ENCODE results near the gene ABCB10.
"Not testable (repeated sequence)": the region's sequence is repeated elsewhere in the genome, so short reads cannot be mapped to it uniquely, and the experiment has no call there.

ABCB10 gene

DNA sequence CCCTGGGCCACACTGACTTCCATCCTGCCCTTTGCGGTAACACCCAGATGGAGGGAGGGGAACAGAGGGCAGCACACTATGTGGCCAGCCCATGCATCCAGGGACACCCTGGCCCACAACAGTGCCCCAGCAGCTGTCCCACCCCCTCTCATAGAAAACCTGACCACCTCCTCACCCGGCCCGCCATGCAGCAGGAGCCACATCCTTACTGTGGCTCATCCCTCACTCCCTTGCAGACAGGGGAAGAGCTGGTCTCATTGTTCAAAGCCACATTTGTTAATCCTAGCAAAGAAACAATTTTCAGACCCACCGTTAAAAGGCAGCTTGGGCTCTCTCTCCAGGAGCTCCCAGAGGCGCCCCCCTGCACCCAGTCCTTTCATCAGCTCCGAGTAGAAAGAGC lies 27.2 kb downstream of the ABCB10 start:
- DNase-seq = no peak

DNA sequence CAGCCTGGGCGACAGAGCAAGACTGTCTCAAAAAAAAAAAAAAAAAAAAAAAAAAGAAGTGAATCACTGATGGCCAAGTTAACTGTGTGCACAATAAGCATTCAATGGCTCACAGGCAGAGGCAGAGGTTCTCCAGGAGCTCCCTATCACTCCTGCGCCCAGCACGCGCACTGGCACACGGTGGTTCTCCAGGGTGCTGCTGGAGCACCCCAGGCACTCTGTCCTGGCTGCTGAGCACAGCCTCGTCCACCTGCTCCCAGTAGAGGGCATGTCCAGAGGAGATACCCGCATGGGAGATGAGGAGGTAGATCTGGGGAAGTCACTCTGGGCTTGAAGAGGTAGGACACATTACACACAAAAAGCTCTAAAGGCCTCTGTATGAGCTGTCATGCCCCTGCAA lies 28.9 kb downstream of the ABCB10 start:
- no peak for DNase-seq

DNA sequence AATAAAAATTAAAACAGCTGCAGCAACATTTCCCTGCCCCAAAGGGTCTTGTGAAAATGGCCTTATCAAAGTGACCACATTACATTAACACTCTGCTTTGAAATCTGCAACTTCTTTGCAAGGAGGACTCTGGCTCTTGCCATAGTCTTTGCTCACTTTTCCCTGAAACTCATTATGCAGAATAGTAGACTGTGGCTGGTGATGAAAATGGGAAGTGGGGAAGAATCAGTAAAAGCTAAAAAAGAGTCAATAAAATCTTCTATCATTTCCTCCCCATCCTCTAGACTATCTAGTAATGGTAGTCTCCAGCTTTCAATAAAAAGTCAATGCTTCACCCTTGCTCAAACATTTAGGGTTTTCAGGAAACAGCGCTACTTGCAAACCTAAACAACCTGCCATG lies 31.8 kb downstream of the ABCB10 start:
- no peak for DNase-seq

DNA sequence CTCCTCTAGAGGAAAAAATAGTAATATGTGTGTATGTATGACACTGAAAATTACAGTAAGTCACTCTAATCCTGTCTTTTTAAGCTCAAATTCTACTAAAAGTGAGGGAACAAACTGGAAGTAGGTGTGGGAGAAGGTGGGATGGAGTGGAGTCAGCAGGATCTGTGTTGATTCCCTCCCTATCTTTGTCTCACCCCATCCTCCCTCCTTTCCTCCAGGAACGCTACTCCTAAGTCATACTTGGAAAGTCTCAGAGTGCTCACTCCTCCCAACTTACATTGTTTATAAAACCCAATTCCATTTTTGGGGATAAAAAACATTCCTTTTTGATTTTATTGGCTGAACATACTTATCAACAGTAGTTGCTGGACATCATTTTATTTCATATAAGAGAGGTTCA lies 35.5 kb downstream of the ABCB10 start:
- DNase-seq = no peak

DNA sequence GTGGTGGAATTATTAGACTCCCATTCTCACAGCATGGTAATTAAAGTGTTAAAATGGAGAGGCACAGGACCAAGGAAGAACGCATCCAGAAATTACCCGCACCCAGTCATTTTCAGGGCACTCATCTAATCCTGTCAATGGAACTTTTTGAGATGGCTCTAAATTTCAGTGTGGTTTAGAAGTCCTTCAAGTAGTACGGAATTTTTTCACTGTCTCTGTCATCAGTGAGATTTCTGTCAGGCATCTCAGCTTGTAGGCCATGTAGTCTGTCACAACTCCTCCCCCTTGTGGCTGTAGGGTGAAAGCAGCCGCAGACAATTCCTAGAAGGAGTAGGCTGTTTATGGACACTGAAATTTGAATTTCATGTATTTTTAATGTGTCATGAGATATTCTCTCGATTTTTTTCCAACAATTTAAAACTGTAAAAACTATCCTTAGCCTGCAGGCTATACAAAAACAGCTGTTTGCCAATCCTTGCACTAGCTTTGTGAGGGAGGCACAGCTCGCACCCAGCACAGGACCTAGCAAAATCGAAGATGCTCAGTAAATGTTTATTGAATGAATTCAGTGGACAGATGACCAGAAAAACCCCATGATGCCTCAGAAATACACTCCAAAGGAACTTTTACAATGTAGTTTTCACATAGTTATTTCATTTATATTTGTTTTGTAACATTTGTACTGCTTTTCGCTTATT lies 43.8 kb downstream of the ABCB10 start:
- DNase-seq = peak; percentile 5

DNA sequence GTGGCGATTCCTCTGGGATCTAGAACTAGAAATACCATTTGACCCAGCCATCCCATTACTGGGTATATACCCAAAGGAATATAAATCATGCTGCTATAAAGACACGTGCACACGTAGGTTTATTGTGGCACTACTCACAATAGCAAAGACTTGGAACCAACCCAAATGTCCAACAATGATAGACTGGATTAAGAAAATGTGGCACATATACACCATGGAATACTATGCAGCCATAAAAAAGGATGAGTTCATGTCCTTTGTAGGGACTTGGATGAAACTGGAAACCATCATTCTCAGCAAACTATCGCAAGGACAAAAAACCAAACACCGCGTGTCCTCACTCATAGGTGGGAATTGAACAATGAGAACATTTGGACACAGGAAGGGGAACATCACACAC lies 46.9 kb downstream of the ABCB10 start:
- not testable (repeated sequence) for DNase-seq

DNA sequence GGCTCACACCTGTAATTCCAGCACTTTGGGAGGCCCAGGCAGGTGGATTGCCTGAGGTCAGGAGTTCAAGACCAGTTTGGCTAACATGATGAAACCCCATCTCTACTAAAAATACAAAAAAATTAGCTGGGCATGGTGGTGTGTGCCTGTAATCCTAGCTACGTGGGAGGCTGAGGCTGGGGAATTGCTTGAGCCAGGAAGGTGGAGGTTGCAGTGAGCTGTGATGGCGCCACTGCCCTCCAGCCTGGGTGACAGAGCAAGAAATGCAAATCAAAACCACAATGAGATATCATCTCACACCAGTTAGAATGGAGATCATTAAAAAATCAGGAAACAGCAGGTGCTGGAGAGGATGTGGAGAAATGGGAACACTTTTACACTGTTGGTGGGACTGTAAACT lies 47.3 kb downstream of the ABCB10 start:
- not testable (repeated sequence) for DNase-seq

DNA sequence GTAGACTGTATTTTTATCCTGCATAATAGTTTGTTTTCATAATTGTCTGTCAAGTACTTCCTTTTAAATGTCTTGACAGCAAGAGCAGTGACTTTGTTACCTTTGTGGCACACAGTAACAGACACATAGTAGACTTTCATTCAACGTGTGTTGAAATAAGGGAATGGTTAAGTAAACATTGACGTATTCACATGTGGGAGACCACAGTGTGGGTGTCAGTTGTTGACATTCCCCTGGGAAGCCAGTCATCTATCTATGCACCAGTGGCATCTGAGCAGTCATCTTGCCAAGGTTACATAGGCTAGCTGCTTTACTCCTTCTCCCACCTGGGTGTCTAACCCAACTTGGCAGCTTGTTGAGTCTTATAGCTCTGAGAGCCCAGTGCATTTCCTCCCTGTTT lies 48.9 kb downstream of the ABCB10 start:
- no peak for DNase-seq

DNA sequence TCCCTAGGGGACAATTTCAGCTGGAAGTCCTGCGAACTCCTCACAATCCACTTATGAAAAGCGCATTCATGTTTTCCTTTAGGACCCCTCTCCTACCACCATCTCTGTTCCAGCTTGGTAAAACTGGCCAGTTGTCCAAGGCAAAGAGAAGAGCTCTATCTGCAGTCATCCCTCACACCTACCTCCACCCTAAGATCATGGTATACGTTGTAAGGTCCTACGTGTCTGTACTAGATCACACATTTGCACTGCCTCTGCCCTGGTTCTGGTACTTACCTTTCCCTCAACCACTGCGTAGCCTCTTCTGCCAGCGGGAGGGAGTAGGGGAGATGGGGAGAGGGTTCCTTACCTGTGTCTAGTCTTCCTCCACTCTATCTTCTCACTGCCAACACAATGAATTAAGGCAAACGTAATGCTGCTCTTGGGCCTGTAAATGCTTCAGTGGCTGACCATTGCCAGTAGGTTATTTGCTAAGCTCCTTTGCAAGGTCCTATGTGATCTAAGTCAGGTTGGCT lies 49.6 kb downstream of the ABCB10 start:
- no peak for DNase-seq

DNA sequence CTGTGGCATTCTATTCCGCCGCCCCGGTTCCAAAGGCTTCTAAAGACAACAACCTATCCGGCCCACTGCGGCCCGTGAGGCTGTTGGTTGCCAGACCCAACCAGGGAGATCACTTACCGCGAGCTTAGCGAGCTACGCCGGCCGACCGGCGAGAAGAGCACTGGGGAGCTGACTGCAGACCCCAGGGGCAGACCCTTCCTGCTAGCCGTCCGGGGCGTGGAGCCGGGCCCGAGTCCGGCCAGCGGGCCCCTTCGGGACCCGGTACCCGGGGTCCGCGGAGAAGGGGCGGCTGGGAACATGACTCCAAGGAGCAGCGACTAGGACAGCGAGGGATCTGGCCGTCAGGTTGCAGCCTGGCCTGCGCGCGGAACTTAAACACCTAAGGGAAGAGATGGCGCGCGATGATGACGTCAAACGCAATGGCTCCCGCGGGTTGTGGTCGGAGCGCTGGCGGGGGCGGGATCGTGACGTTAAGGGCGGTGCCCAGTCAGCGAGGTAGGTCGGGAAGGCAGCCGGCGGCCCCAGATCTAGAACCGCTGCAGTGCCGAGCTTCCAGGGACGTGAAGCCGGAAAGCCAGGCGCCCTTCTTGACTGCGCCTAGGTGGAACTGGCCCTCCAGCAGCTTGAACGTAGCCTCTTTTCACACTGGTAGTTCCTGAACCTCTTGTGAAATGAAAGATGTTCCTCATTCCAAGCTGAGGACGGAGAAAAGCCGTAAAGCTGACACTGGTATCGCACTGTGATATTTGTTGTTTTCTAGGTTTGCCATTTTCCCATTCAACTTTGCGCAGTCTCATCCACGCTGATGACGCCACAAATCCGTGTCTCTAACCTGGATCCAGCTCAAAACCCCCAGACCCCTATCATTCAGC lies 50.3 kb downstream of the ABCB10 start, which contains the start of gene NUP133:
Gene NUP133 (minus strand): TSS at position 391 of the 872 bp plus-strand sequence. CDS start 92 bp downstream, at position 299.
- DNase-seq = peak; percentile 98

DNA sequence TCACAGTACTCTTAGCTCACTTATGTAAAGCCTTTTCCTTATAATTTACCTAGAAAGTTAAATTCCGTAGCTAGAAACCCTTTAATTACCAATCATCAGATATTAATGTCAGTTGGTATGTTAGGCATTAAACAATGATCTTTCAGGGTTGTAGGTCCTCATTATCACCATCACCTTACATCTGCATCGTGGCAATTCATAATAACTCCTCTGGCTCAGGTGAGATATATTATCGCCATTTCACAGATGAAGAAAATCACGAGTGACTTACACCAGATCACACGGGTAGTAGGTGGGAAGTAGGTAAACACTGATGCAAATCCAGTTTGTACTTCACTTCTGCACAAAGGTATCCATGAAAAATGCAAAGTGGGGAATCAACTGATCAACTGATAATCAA lies 51.0 kb downstream of the ABCB10 start:
- DNase-seq = no peak

DNA sequence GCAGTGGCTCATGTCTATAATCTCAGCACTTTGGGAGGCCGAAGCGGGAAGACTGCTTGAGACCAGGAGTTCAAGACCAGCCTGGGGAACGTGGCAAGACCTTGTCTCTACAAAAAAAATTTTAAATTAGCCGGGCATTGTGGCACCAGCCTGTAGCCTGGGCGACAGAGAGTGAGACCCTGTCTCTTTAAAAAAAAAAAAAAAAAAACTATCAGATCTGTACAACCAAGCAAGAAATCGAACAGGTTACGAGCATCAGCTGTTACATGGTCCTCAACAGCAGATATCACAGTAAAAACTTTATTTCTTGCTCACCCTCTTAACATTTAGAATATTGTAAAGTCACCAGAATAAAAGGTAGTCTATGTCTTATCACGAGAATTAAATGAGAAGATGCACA lies 51.9 kb downstream of the ABCB10 start:
- DNase-seq = no peak

DNA sequence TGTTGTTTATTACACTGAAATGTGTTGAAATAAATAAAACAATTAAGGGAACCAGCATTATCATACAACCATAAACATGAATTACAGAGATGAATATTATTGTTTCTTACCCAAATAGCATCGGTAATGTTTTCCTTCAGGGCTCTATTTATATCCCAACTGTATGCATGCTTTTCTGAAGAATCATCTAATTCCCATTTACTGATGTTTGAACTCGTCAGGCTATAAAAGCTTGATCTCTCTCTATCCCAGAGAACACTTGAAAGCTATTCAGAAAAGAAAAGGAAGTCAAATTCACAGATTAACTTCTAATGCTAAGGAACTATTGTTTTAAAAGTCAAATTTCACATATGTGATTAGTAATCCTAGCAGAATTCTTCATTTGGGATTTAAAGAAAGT lies 62.7 kb downstream of the ABCB10 start:
- DNase-seq = no peak

DNA sequence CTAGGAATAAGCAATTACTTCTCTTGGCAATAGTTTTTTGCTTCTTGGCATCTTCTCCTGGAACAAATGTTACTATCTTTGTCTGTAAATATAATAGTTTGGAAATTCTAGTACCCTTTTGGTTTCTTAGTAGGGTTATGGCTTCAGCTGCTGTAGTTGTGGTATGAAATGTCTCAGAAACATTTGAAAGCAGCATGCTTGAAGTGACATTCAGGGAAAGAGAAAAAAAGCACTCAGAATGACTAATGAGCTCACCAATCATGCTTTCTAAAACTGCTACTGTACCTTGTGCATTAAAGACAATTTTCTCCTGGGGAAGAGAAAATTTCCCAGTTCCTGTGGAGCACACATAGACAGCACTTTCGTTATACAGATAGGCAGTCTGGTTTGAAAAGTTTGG lies 71.3 kb downstream of the ABCB10 start:
- DNase-seq = no peak

DNA sequence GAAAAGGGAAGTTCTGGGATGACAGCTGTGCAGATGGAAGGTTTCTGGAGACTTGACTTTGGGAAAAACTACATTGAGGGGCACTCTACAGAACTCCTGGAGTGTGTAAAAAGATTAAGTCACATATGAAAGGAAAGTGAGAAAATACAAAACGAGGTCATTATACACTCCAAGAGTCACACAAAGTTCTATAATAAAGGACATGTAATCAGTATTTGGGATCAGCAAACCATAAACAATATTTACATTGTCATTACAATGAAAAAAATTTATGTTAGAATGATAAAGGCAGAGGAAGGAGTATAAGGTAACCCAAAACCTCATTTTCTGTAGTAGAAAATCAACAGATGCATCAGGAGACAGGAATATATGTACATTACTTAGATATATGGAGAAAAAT lies 73.2 kb downstream of the ABCB10 start:
- no peak for DNase-seq

DNA sequence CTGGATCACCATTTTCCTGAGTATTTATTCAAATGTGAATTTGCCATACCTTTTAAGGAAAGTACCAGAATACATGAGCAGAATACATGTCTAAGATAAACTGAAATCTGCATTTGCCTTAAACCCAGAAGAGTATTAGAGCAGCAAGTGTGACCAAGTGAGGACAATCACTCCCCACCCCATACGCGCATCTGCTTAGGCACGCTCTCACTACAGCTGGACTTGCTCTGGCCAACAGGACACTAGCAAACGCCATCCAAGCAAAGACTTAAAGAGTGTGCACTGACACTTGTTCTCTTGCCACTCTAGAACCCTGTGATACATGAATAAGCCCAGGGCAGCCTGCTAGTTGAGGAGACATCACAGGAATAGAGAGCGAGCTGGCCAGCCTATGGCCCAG lies 76.0 kb downstream of the ABCB10 start:
- DNase-seq = no peak

DNA sequence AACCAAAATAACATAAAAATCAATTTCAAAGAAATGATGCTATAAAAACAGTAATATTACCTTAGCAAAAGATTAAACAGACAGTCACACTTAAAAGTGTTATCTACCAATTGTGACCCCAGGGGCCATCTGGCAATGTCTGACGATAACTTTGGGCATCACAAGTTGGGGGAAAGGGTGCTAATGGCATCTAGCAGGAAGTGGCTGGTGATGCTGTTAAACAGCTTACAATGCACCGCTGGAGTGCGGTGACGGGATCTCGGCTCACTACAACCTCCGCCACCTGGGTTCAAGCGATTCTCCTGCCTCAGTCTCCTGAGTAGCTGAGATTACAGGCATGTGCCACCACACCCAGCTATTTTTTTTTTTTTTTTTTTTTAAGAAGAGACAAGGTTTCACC lies 78.0 kb downstream of the ABCB10 start:
- no peak for DNase-seq

DNA sequence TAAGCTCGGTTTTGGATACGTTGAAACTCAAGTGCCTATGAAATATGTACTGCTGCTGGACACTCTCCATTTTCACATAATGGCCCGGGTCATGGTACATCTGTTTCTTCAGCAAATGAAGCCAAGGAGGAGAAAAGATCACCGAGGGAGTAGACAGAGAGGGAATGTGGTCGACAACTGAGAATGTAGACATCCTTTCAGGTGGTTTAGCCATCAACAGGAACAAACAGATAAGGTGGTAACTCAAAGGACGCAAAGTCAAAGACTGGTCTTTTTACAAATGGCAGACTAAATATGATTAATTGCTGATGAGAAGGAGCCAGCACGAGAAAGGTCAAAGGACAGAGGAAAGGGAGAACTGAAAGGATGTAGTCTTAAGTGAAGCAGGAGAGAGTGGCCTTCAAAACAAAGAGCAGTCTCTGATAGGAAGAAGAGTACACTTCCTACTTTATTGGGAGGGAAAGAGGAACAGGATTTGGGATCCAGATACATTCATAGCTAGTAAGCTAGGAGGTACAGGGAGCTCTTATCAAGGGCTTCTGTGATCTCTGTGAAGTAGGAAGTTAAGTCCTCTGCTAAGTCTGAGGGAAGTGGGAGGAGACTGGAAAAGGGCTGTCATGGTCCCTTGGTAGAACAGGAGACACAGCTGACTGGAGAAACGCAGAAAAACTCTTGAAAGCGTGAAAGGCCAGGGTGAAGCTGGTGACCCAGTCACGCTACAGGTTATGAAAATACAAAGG lies 78.7 kb downstream of the ABCB10 start:
- no peak for DNase-seq

DNA sequence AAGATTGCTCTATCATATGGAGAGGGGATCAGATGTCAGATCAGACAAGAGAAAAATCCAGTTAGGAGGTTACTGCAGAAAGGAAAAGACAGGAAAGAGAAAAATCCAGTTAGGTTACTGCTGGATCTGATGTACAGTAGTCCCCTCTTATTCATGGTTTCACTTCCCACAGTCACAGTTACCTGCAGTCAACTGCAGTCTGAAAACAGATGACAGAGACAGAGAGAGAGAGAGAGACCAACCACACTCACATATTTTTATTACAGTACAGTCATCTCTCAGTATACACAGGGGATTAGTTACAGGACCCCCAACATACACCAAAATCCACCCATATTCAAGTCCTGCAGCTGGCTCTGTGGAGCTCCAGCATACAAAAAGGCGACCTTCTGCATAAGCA lies 79.7 kb downstream of the ABCB10 start:
- no peak for DNase-seq

DNA sequence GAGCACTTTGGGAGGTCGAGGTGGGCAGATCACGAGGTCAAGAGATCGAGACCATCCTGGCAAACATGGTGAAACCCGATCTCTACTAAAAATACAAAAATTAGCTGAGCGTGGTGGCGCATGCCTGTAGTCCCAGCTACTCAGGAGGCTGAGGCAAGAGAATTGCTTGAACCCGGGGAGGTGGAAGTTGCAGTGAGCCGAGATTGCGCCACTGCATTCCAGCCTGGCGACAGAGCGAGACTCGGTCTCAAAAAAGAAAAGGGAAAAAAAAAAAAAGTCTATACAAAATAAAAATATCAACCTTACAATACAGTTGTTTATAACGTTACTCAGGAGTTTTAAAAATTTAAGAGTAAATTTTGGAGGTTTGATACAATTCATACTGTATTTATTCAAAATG lies 82.6 kb downstream of the ABCB10 start:
- not testable (repeated sequence) for DNase-seq

DNA sequence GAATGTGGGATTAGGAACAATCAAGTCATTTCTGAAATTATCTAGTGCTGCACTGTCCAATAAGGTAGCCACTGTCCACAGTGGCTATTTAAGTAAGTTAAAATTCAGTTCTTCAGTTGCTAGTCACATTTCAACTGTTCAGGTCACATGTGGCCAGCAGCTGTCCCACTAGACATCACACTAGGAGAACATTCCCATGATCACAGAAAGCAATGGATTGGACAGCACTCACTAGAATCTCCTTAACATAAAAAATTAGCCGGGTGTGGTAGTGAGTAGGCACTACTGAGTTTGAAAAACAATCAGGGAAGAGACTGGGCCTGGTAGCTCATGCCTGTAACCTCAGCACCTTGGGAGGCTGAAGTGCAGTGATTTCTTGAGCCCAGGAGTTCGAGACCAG lies 84.0 kb downstream of the ABCB10 start:
- no peak for DNase-seq

DNA sequence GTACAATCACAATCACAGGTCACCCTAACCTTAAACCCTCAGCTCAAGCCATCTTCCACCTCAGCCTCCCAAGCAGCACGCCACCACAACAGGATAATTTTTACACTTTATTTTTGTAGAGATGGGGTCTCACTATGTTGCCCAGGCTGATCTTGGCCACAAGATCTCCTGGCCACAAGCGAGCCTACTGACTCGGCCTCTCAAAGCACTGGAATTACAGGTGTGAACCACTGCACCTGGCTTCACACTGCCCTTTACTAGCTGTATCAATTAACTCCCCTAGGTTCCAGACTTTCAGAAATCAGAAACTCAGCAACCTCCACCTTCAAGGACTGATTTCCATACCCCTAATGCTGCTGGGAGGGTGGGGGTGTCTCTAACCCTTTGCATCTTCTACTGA lies 87.3 kb downstream of the ABCB10 start:
- DNase-seq = no peak

DNA sequence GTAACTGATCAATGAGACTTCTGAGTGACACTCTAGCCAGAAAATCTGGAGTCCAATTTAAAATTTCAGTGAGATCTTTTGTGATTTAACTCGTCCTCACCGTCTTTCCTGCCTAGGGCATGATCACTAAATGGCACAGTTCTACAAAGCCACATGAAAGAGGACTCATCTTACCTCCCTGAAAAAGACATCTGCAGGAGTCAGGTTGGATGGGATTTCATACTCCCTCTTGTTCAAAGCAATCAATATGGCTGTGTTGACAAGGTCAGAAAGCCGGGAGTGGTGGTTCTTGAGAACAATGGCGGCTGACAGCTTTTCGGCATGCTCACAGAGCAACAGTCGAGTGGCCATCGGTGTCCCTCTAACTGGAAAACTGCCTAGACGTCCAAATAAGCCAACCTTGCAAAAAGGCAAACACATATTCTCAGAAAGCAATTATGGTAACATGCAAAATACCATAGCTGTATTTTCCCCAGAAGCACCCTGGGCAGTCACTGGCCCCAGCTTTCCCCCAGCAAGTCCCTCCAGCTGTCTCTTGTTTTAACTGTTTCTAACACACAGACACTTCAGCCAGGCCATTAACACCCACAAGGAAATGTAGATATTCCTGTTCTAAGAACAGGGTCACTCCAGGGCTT lies 88.0 kb downstream of the ABCB10 start:
- DNase-seq = no peak
